H1 (cell line): ENCODE results near the gene NDUFB10. TPM values are rescaled to one million over a fixed set of nuclear protein-coding genes. Genes with fewer than 3 reads are reported as not detected.

ENCODE experiments used
- PHF8 ChIP-seq: fragments of 200-600 bp; sonication (generic); conservative IDR thresholded peaks from 2 replicates; pipeline ENCODE4 v1.7.1; 2012; ENCODE audit warnings: low read depth, mild to moderate bottlenecking, inconsistent platforms, low read length, moderate library complexity
- polyA plus RNA-seq, 7 experiments: library from polyadenylated mRNA; depleted of rRNA in 3 of 7; stranded (reverse) in 5 of 7; unstranded in 2 of 7; fragments of >200 nt in 5 of 7; fragments of 200-250 nt in 2 of 7; gene quantifications; 1 replicate in 5 of 7; 2 replicates in 1 of 7; 4 replicates in 1 of 7; pipeline versions ENCODE4 v1.2.1 to v1.2.3, GENCODE V29; 2011 to 2013; ENCODE audit warnings: missing spikeins in 2 of 7, mixed read lengths in 2 of 7
- total RNA-seq: library from RNA; stranded (reverse); fragmentation: NEBNext Ultra II Directional; extraction: Animal tissue kit (Norgen Biotek cat#: 25700); gene quantifications from 2 replicates; pipeline ENCODE4 v1.2.1, GENCODE V29; 2021

The NDUFB10 gene
- total and polyA plus RNA-seq, 2 of the 8 experiments (the other 6 are each of a cell fraction or from before 2014, with no cell fraction given): 183 to 194 TPM

- no peak for TF ChIP-seq PHF8
- TF ChIP-seq, all 59 proteins: peak for 0
Observed at GRCh38 chr16:1976951-1977874, 17.9 kb downstream of the NDUFB10 start (continued).
